A549 treated with ZK216348 at 1 μM for 4 hours (cell line): ENCODE measurements around the gene PRUNE1. TPM values are rescaled to one million over a fixed set of nuclear protein-coding genes. Genes with fewer than 3 reads are reported as not detected.

ENCODE experiments used
- total RNA-seq: library from RNA; stranded (reverse); fragments of 200-300 nt; extraction: Qiagen RNA extraction; gene quantifications from 5 replicates; pipeline ENCODE4 v1.2.3, GENCODE V29; 2022; ENCODE audit warnings: low read depth

Gene PRUNE1, protein sequence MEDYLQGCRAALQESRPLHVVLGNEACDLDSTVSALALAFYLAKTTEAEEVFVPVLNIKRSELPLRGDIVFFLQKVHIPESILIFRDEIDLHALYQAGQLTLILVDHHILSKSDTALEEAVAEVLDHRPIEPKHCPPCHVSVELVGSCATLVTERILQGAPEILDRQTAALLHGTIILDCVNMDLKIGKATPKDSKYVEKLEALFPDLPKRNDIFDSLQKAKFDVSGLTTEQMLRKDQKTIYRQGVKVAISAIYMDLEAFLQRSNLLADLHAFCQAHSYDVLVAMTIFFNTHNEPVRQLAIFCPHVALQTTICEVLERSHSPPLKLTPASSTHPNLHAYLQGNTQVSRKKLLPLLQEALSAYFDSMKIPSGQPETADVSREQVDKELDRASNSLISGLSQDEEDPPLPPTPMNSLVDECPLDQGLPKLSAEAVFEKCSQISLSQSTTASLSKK
- 10.8 to 16.0 TPM (median 14.6 TPM) in 5 replicates for total RNA-seq

DNA sequence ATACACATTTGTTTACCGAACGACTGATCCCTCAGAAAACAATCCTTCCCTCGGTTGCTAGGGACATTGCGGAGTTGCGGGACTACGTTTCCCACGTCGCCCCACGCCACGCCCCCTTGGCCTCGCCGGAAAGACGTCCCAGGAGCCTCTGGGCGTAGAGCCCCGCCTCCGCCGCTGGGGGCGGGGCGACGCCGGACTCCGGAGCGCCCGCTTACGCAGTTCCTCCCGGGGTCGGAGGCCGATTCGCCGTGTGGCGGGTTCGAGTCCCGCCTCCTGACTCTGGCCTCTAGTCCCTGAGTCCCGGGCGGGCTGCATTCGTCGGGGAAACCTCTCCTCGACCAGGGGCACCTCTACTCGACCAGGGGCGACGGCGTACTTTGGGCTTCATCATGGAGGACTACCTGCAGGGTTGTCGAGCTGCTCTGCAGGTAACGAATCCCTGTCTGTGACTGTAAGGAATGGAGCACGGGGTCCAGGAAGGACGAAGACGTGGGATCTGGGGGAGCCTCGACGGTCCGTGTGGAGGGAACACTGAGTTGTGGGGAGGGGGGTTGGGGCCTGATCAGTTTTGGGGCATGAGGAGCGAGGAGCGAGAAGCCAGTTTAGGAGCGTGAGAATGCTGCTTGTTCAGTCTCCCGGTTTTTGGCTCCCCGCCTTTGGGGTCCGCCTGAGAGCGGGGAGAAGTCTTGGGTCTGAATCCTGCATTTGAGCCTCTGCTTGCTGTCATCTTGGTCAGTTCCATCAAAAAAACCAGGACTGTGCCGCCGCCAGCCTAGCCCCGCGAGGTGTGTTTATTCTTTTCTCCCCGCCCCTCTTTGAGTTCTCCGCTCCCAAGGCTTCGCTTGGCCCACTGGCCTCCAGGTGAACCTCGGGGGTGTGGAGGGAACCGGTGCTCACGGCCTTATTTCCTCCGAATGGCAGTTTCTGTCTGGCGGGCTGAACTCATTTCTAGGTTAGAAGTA, at the start of gene PRUNE1:
TSS of gene PRUNE1 (plus strand) at position 206 of the 962 bp plus-strand sequence. CDS start at position 390, 184 bp downstream.

DNA sequence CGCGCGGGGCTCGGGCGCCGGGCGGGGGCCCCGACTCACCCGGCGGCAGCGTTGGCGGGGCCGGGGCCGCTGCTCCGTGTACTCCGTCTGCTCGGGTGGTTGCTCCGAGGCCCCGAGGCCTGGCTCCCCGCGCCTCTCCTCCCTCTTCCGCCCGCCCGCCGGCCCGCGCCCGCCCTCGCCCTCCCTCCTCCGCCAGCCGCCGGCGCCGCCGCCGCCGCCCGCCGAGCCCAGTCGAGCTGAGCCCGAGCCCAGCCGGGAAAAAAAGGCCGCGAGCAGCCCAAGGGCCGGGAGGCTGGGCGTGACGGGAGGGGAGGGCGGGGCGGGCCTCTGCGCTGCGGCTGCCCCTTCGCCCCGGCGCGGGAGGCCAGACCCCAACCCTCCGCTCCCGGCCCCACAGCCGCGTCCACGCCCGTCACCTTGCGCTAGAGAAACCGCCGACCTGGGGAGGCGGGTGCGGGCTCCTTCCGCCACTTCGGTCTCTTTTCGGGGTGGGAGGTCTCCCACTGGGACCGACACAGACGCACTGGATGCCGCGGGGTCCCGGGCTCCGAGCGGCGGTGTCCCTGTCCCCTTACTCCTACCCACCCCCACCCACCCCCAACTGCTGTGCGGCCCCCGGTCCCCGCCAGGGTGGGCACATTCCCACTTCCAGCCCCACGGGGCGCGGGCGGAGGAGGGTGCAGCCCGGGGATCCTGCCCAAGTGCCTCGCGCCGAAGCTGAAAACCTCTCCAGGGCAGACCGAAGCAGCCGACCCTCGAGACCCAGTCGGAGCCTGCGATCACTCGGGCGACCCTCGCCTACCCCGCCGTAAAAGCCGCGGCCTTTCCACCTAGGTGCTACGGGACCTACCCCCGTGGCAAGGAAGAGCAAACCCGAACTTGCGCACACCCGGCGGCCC, 33.4 kb upstream of the PRUNE1 start, which contains the start of gene CERS2:
TSS of gene CERS2 (minus strand) at position 256 of the 899 bp plus-strand sequence. CDS start 5,745 bp downstream, outside the sequence.

DNA sequence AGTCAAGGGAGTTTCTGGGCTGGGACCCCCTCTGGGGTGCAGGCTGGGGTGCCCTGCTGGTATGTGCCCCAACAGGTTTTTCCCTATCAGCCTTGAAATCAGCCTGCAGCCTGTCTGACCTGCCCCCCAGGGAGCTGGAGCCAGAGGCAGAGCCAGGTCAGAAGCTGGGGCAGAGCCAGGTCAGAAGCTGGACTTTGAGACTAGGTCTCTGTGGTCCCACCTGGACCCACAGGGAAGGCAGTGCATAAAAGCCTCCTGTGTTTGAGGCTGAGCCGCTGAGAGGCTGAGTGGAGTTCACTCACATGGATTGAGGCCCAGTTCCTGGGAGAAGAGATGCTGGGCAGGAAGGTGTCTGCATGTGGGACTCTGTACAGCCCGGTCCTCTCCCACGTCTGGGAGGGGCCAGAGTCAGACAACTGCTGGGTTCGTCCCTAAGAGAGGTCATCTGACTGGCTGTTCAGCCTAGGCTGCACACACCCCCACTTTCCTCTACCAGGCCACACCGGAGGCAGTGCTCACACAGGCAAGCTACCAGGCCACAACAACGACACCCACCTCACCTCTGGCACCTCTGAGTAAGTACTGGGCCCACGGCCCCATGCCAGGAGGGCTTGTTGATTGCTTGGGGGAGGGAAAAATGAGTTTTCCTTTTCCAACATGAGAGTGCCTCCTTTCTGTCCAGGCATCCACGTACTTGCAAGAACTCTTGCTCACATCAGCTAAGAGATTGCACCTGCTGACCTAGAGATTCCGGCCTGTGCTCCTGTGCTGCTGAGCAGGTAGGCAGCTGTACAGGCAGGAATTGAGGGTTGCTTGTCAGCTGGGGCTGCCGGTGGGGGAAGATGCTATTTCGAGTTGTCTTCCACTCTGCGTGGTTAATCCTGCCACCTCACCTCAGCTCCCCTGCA, 26.2 kb upstream of the PRUNE1 start, which contains the start of gene ANXA9:
TSS of gene ANXA9 (plus strand) at position 488 of the 908 bp plus-strand sequence. CDS start 814 bp downstream, outside the sequence.

DNA sequence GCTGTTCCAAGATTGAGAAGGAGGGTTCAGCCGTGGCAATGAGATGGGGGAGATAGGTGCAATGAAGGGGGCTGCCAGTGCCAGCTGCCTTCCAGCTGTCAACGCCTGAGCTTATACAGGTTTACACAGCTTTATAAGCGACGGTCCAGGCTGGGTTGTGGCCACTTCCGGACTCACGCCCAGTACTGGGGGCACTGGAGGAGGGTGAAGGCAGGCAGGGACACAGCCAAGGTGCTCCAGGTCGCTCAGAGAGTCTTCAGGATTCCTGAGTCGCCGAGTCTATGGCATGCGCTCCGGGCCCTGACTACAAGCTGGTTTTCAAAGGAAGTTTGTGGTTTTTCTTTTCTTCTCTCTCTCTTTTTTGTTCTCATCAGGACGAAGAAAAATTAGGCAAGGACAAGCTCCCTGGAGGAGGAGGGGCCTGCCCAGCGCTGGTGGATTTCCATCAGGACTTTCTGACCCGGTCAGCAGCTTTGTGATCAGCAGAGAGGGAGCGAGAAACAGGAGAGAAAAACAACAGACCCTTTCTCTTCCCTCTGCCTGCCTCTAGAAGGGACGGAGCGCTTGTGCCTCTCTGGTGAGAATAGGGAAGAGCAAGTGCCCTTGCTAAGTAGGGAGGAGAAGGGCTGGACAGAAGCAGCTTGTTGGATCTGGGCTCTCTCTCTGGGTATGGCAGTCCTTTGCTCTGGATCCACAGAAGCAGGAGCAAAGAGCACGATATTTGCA, 1.8 kb upstream of the PRUNE1 start, which contains the start of gene MINDY1:
TSS of gene MINDY1 (minus strand) at position 576 of the 726 bp plus-strand sequence. CDS start 4,285 bp downstream, outside the sequence.

DNA sequence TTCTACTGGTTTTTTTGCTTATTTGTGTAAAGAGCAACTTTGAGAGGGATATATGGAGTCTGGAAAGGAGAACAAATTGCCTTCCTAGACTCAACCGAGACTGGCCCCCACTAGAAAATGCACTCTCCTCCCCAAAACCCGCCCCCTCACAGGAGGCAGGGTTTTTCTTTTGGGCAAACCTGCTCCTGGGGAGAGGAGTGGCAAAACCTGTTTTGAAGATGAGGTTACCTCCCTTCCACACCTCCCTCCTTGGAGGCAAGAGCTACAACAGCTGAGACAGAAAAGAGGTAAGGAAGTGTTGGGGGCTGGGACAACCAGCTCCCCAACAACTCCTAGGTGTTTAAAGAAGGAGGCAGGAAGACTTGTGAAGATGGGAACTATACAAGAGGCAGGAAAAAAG, 28.1 kb downstream of the PRUNE1 start, which contains the start of gene BNIPL:
TSS of gene BNIPL (plus strand) at position 231 of the 400 bp plus-strand sequence. CDS start at position 371, 140 bp downstream.

DNA sequence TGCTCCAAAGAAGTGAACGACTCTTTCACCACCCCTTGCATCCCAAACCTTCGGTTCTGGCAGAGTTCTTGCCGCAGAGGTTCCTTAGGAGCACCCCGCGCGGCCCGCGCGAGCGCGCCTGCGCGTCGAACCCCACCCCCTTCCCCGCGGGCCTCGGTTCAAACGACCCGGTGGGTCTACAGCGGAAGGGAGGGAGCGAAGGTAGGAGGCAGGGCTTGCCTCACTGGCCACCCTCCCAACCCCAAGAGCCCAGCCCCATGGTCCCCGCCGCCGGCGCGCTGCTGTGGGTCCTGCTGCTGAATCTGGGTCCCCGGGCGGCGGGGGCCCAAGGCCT, 39.3 kb downstream of the PRUNE1 start, which contains the start of gene C1orf56:
TSS of gene C1orf56 (plus strand) at position 161 of the 334 bp plus-strand sequence. CDS start at position 258, 97 bp downstream.

DNA sequence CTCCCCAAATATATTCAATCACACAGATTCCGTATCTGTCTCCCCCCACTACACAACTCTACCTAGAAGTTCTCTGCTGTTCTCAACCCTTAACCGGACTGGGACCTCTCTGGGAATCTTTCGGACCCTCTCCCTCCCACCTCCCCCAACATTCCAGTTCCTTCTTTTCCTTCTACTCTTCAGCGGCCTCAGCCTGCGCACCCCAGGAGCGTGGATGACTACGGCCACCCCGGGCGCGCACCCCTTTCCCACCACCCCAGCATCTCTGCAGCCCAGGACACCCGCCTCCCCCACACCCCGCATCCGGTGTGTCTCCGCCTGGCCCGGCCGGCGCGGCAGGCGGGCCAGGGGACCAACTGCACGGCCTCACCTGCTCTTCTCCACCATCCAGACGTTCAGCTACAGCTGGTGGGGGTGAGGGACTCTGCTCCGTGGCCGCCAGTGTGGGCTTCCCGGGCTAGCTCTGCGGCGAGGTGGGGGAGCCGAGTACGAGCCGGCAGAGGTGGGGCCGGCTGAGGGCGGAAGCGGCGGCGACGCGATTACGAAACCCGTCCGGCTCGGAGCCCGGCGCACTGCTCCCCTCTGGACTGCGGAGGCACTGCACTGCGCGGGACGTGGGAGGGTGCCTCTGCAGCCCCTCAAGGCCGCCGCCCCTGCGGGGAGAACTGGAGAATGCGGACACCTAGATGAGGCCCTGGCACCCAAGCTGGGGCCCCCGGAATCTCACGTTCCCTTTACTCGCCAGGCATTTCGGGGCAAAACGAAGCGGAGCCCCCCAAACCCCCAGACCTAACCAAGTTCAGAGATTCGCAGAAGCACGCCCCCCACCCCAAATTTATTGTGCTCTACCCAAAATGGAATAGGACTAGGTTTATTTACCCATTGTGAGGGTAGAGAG, 51.1 kb downstream of the PRUNE1 start, which contains the start of gene CDC42SE1:
TSS of gene CDC42SE1 (minus strand) at position 514 of the 898 bp plus-strand sequence. CDS start 3,892 bp downstream, outside the sequence.

DNA sequence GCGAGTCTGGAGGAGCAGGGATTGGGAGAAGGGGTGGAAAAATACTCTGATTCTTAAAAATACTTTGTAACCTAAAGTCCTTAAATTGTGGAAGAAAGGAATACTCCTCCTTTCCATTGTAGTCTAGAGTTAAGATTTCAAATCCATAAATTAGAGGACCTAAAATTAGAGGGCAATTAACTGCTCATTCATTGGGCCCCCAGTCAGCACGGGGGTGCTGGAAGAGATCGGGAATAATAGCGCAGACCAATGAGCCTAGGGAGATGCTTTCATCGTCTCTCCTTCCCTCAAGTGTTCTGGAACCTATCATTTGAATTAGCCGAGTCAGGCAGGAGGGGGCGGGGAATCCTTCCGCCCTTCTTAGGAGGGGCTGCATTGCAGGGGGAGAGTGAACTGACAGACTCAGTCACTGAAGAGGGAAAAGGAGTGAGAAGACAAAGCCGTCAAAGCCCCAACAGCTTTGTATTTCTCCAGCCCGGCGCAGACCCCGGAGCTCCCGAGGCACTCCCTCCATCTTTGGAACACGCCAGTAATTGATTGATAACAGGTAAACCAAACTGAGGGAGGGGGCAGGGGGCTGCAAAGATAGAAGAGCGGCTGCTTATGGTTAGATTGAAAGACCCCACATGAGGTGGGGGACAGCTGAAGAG, 51.9 kb downstream of the PRUNE1 start, which contains the start of gene MLLT11:
TSS of gene MLLT11 (plus strand) at position 391 of the 650 bp plus-strand sequence. CDS start 6,828 bp downstream, outside the sequence.

DNA sequence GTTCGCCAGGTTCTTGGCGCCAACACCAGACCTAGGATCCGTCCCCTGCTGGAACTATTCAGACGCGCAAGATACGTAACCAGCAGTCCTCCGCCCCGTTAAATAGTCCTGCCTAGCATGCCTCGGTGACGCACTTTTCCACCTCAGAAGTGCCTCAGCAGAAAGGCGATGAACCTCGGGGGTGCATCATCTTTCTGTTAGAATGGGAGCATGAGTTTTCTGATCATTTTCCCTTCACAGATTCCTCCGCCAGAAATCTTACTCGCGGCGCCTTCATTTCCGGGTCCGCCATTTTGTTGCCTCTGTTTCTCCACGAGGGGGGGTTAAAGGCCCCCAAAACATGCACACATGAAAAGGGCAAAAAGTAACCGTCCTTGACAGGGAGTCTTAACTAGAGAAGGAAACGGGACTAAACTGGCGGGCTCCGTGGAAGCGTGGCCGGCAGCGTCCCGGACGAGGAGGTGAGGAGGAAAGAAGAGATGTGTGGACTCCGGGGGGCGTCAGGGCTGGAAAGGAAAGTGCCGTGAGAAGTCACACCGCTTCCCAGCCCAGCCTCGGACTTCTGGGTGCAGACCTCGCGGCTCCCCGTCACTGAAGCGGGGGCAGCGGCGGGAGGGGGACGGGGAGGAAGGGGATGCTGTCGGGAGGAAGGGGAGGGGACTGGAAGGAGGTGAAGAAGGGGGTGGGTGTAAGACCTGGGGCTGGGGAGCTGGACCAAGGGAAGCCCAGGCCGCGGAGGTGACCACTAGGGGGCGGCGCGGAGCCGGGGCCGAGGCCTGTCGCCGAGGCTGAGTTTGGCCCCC, 62.4 kb downstream of the PRUNE1 start, which contains the start of gene GABPB2:
TSS of gene GABPB2 (plus strand) at position 288 of the 803 bp plus-strand sequence. CDS start 17,429 bp downstream, outside the sequence.

Other genes starting within 250 kb of the PRUNE1 start
- gene CTSS, start 242.7 kb upstream of the PRUNE1 start, total RNA-seq, result 14.5 to 19.6 TPM (median 17.9 TPM) in 5 replicates
- gene CTSK, start 200.2 kb upstream of the PRUNE1 start, total RNA-seq, result 1.5 to 3.1 TPM (median 1.7 TPM) in 5 replicates
- gene ARNT, start 131.8 kb upstream of the PRUNE1 start, total RNA-seq, result 9.9 to 14.7 TPM (median 12.3 TPM) in 5 replicates
- 0.12 TPM in 1 of 5 replicates, not detected in the others for gene CTXND2, start 121.3 kb upstream of the PRUNE1 start, total RNA-seq
- 22.0 to 26.5 TPM (median 25.5 TPM) in 5 replicates for gene SETDB1, start 82.1 kb upstream of the PRUNE1 start, total RNA-seq
- 233 to 262 TPM (median 240 TPM) in 5 replicates for gene CERS2, start 33.6 kb upstream of the PRUNE1 start, total RNA-seq
- gene ANXA9, start 26.2 kb upstream of the PRUNE1 start, total RNA-seq, result 0.87 to 1.3 TPM (median 1.1 TPM) in 5 replicates
- gene MINDY1, start 1.5 kb upstream of the PRUNE1 start, total RNA-seq, result 2.3 to 4.2 TPM (median 3.8 TPM) in 5 replicates
- gene BNIPL, start 28.1 kb downstream of the PRUNE1 start, total RNA-seq, result 0.07 to 0.27 TPM (median 0.09 TPM) in 3 of 5 replicates, not detected in the others
- gene C1orf56, start 39.3 kb downstream of the PRUNE1 start, total RNA-seq, result 4.2 to 7.5 TPM (median 6.7 TPM) in 5 replicates
- gene CDC42SE1, start 51.2 kb downstream of the PRUNE1 start, total RNA-seq, result 78.6 to 87.3 TPM (median 81.7 TPM) in 5 replicates
- 9.5 to 20.3 TPM (median 17.4 TPM) in 5 replicates for gene MLLT11, start 51.9 kb downstream of the PRUNE1 start, total RNA-seq
- 3.2 to 4.0 TPM (median 3.7 TPM) in 5 replicates for gene GABPB2, start 62.3 kb downstream of the PRUNE1 start, total RNA-seq
- gene SEMA6C, start 138.2 kb downstream of the PRUNE1 start, total RNA-seq, result 0.59 to 2.2 TPM (median 1.5 TPM) in 5 replicates
- gene TNFAIP8L2, start 148.2 kb downstream of the PRUNE1 start, total RNA-seq, result not detected in 5 replicates
- gene LYSMD1, start 157.5 kb downstream of the PRUNE1 start, total RNA-seq, result 4.6 to 7.4 TPM (median 6.9 TPM) in 5 replicates
- gene SCNM1, start 157.7 kb downstream of the PRUNE1 start, total RNA-seq, result 44.7 to 55.2 TPM (median 46.7 TPM) in 5 replicates
- 0.66 to 0.74 TPM in 2 of 5 replicates, not detected in the others for gene TMOD4, start 167.5 kb downstream of the PRUNE1 start, total RNA-seq
- 43.3 to 64.3 TPM (median 46.5 TPM) in 5 replicates for gene VPS72, start 181.7 kb downstream of the PRUNE1 start, total RNA-seq
- gene PIP5K1A, start 190.1 kb downstream of the PRUNE1 start, total RNA-seq, result 43.7 to 66.5 TPM (median 45.9 TPM) in 5 replicates
- gene PSMD4, start 246.3 kb downstream of the PRUNE1 start, total RNA-seq, result 160 to 214 TPM (median 195 TPM) in 5 replicates